Activated CD4-positive, alpha-beta T cell treated with anti-CD3 and anti-CD28 coated beads for 36 hours (primary cell): ENCODE results near the gene SRPK2. TPM values are rescaled to one million over a fixed set of nuclear protein-coding genes. Genes with fewer than 3 reads are reported as not detected.
"Not testable (repeated sequence)": the region's sequence is repeated elsewhere in the genome, so short reads cannot be mapped to it uniquely, and the experiment has no call there.

Experiments
- ATAC-seq: fragments of 200-7000 bp; cut with Tn5 transposase; one replicate; pipeline ENCODE4 v1.10.0; 2021; ENCODE audit warnings: mild to moderate bottlenecking, moderate library complexity
- CTCF ChIA-PET: fragments of 350-600 bp; sonication (Branson Sonifier 250); formaldehyde crosslinking; loops from one replicate; lab custom pipeline; 2021; ENCODE audit warnings: antibody characterized with exemption; lab: Charles Lee
- POLR2A ChIA-PET: fragments of 350-600 bp; sonication (Branson Sonifier 250); formaldehyde crosslinking; loops from one replicate; lab custom pipeline; 2021; ENCODE audit warnings: antibody characterized with exemption, inconsistent platforms; lab: Charles Lee
- DNase-seq: peaks from one replicate; pipeline ENCODE4 v3.0.0-alpha.2; 2020
- H3K27ac Mint-ChIP-seq: one replicate; pipeline ENCODE4 v1.8.0; 2021; ENCODE audit warnings: mixed read lengths
- H3K27me3 Mint-ChIP-seq: one replicate; pipeline ENCODE4 v1.8.0; 2021; ENCODE audit warnings: mixed read lengths
- H3K36me3 Mint-ChIP-seq: one replicate; pipeline ENCODE4 v1.8.0; 2021; ENCODE audit warnings: low read depth, mixed read lengths
- H3K4me1 Mint-ChIP-seq: one replicate; pipeline ENCODE4 v1.8.0; 2021; ENCODE audit warnings: mixed read lengths
- H3K4me3 Mint-ChIP-seq: one replicate; pipeline ENCODE4 v1.8.0; 2021; ENCODE audit warnings: mild to moderate bottlenecking, moderate library complexity, mixed read lengths
- H3K9me3 Mint-ChIP-seq: one replicate; pipeline ENCODE4 v1.8.0; 2021; ENCODE audit warnings: low read depth, mixed read lengths
- intact Hi-C, 2 experiments: fragments of 100-400 bp; cut with DNase I in 1 of 2; cut with micrococcal nuclease in 1 of 2; formaldehyde crosslinking; loops; one replicate each; pipeline versions ENCODE4 v1.14.2 to v1.15.1; 2022 to 2024; cut with DNase I, micrococcal nuclease
- total RNA-seq, 2 experiments: library from RNA; stranded (reverse); gene quantifications; one replicate each; pipeline ENCODE4 v1.2.3, GENCODE V29; 2021

The SRPK2 gene
- total RNA-seq, 2 experiments from 2014 or later = 42.7 to 42.9 TPM

GRCh38 chr7:105352901-105353668, 35.6 kb downstream of the SRPK2 start:
- ATAC-seq (no peak), DNase-seq (no peak)
- Mint-ChIP-seq H3K4me3 (no peak overlapping the region), H3K9me3 (no peaks in the 10 kb centered on the region), H3K36me3 (peaks cover 1% of the 10 kb centered on the region), H3K27me3 (no peaks in the 10 kb centered on the region), H3K27ac (peak overlapping the region; percentile 28), H3K4me1 (peaks cover 69% of the 10 kb centered on the region)
- intact Hi-C loops = loop anchor here (5.0 kb wide), 2 partner anchors 34 to 74 kb away; partner anchors contain the start of gene SRPK2 (in 1 of the 2)
- ChIA-PET CTCF (interaction anchor here (0.6 to 1.2 kb wide), 7 partner anchors 8 to 167 kb away, joined by 3 to 6 read pairs (median 3); no protein-coding TSS in a partner anchor), POLR2A (no interaction called here)

- H3K9me3 Mint-ChIP-seq = no peaks in the 10 kb centered on the region
- H3K36me3 Mint-ChIP-seq = peaks cover 1% of the 10 kb centered on the region
- H3K4me1 Mint-ChIP-seq = peaks cover 71% of the 10 kb centered on the region
- peak overlapping the region; percentile 91 for H3K27ac Mint-ChIP-seq
- ChIA-PET CTCF (interaction anchor here (0.6 to 1.2 kb wide), 8 partner anchors 9 to 168 kb away, joined by 3 to 6 read pairs (median 3); no protein-coding TSS in a partner anchor), POLR2A (interaction anchor here (1.0 kb wide), 1 partner anchor 62 kb away, joined by 3 read pairs; no protein-coding TSS in a partner anchor)
- no peaks in the 10 kb centered on the region for H3K27me3 Mint-ChIP-seq
- ATAC-seq (peak; percentile 92), DNase-seq (peak; percentile 63)
- H3K4me3 Mint-ChIP-seq = peak overlapping the region; percentile 15
- intact Hi-C loops = loop anchor here (5.0 kb wide), 2 partner anchors 35 to 75 kb away; partner anchors contain the start of gene SRPK2 (in 1 of the 2)
Measured at GRCh38 chr7:105352018-105352612, 36.6 kb downstream of the SRPK2 start.

- CTCF ChIA-PET = interaction anchor here (0.6 kb wide), 1 partner anchor 481 kb away, joined by 3 read pairs; no protein-coding TSS in a partner anchor
- Mint-ChIP-seq H3K27ac (peak overlapping the region; percentile 65), H3K4me1 (peaks cover 79% of the 10 kb centered on the region)
Measured at GRCh38 chr7:105350906-105351305, 37.8 kb downstream of the SRPK2 start.

GRCh38 chr7:105348177-105348576, 40.5 kb downstream of the SRPK2 start:
- POLR2A ChIA-PET, DNase-seq, ATAC-seq, H3K36me3 Mint-ChIP-seq, H3K27ac Mint-ChIP-seq, H3K27me3 Mint-ChIP-seq, H3K4me3 Mint-ChIP-seq, H3K9me3 Mint-ChIP-seq: not testable (repeated sequence)
- intact Hi-C loops = loop anchor here in 1 of 2 experiments (5.0 kb wide), 1 partner anchor 41 kb away; no protein-coding TSS in a partner anchor
- H3K4me1 Mint-ChIP-seq = peaks cover 73% of the 10 kb centered on the region
- CTCF ChIA-PET = interaction anchor here (0.6 kb wide), 1 partner anchor 280 kb away, joined by 3 read pairs; no protein-coding TSS in a partner anchor

More at GRCh38 chr7:105350906-105351305, 37.8 kb downstream of the SRPK2 start:
- Mint-ChIP-seq H3K9me3 (no peaks in the 10 kb centered on the region), H3K36me3 (peaks cover 1% of the 10 kb centered on the region), H3K4me3 (no peak overlapping the region), H3K27me3 (no peaks in the 10 kb centered on the region)
- intact Hi-C loops = loop anchor here (5.0 kb wide), 2 partner anchors 36 to 76 kb away; partner anchors contain the start of gene SRPK2 (in 1 of the 2)
- ATAC-seq = no peak
- DNase-seq = no peak
- POLR2A ChIA-PET = interaction anchor here (0.7 kb wide), 1 partner anchor 164 kb away, joined by 4 read pairs; no protein-coding TSS in a partner anchor

- Mint-ChIP-seq H3K27me3 (no peaks in the 10 kb centered on the region), H3K9me3 (no peaks in the 10 kb centered on the region), H3K36me3 (no peaks in the 10 kb centered on the region), H3K4me1 (peaks cover 67% of the 10 kb centered on the region), H3K4me3 (peak overlapping the region; percentile 10), H3K27ac (no peak overlapping the region)
- intact Hi-C loops = loop anchor here in 1 of 2 experiments (5.0 kb wide), 1 partner anchor 39 kb away; no protein-coding TSS in a partner anchor
- DNase-seq (peak; percentile 29), ATAC-seq (peak; percentile 25)
- ChIA-PET CTCF (interaction anchor here (0.6 to 1.3 kb wide), 2 partner anchors 9 to 206 kb away, joined by 3 read pairs; no protein-coding TSS in a partner anchor), POLR2A (interaction anchor here (0.7 kb wide), 2 partner anchors 27 to 141 kb away, joined by 3 to 6 read pairs; no protein-coding TSS in a partner anchor)
Measured at GRCh38 chr7:105346593-105347322, 42.0 kb downstream of the SRPK2 start.

- ChIA-PET POLR2A (interaction anchor here (0.6 to 0.7 kb wide), 3 partner anchors 28 to 186 kb away, joined by 3 to 6 read pairs (median 5); partner anchors contain the start of gene RINT1), CTCF (interaction anchor here (1.0 to 1.3 kb wide), 2 partner anchors 10 to 122 kb away, joined by 3 read pairs; no protein-coding TSS in a partner anchor)
Measured at GRCh38 chr7:105346138-105346537, 42.6 kb downstream of the SRPK2 start.

GRCh38 chr7:105345725-105346124, 43.0 kb downstream of the SRPK2 start:
- ChIA-PET POLR2A (interaction anchor here (0.6 kb wide), 1 partner anchor 186 kb away, joined by 5 read pairs; the partner anchor contains the start of gene RINT1), CTCF (interaction anchor here (0.6 to 1.3 kb wide), 5 partner anchors 8 to 332 kb away, joined by 3 to 4 read pairs (median 3); no protein-coding TSS in a partner anchor)
- peak overlapping the region; percentile 74 for H3K27ac Mint-ChIP-seq
- intact Hi-C loops = loop anchor here (2.0 to 5.0 kb wide), 2 partner anchors 38 to 47 kb away; no protein-coding TSS in a partner anchor
- no peak overlapping the region for H3K4me3 Mint-ChIP-seq
- ATAC-seq = no peak
- DNase-seq = no peak
- no peaks in the 10 kb centered on the region for H3K9me3 Mint-ChIP-seq
- H3K4me1 Mint-ChIP-seq = peaks cover 59% of the 10 kb centered on the region
- no peaks in the 10 kb centered on the region for H3K27me3 Mint-ChIP-seq
- H3K36me3 Mint-ChIP-seq = no peaks in the 10 kb centered on the region

More at GRCh38 chr7:105346138-105346537, 42.6 kb downstream of the SRPK2 start:
- H3K36me3 Mint-ChIP-seq = no peaks in the 10 kb centered on the region
- DNase-seq = no peak
- H3K27ac Mint-ChIP-seq = peak overlapping the region; percentile 55
- H3K4me1 Mint-ChIP-seq = peaks cover 63% of the 10 kb centered on the region
- intact Hi-C loops = loop anchor here in 1 of 2 experiments (5.0 kb wide), 1 partner anchor 39 kb away; no protein-coding TSS in a partner anchor
- H3K4me3 Mint-ChIP-seq = peak overlapping the region; percentile 10
- peak; percentile 23 for ATAC-seq
- no peaks in the 10 kb centered on the region for H3K9me3 Mint-ChIP-seq
- H3K27me3 Mint-ChIP-seq = no peaks in the 10 kb centered on the region

- intact Hi-C loops = loop anchor here (2.0 to 5.0 kb wide), 2 partner anchors 38 to 46 kb away; no protein-coding TSS in a partner anchor
- Mint-ChIP-seq H3K9me3 (no peaks in the 10 kb centered on the region), H3K27me3 (no peaks in the 10 kb centered on the region), H3K4me3 (peak overlapping the region; percentile 31), H3K4me1 (peaks cover 57% of the 10 kb centered on the region), H3K36me3 (no peaks in the 10 kb centered on the region), H3K27ac (peak overlapping the region; percentile 74)
- ChIA-PET CTCF (interaction anchor here (0.6 to 1.0 kb wide), 5 partner anchors 9 to 332 kb away, joined by 3 read pairs; no protein-coding TSS in a partner anchor), POLR2A (no interaction called here)
- peak; percentile 51 for DNase-seq
- peak; percentile 85 for ATAC-seq
Measured at GRCh38 chr7:105345003-105345402, 43.7 kb downstream of the SRPK2 start.

- ATAC-seq = no peak
- intact Hi-C loops = loop anchor here in 1 of 2 experiments (10.0 kb wide), 1 partner anchor 185 kb away; no protein-coding TSS in a partner anchor
- Mint-ChIP-seq H3K9me3 (no peaks in the 10 kb centered on the region), H3K4me3 (no peak overlapping the region), H3K27me3 (no peaks in the 10 kb centered on the region), H3K4me1 (peaks cover 19% of the 10 kb centered on the region), H3K36me3 (no peaks in the 10 kb centered on the region), H3K27ac (no peak overlapping the region)
- POLR2A ChIA-PET = no interaction called here
- CTCF ChIA-PET = interaction anchor here (0.6 to 1.0 kb wide), 4 partner anchors 66 to 187 kb away, joined by 3 read pairs; no protein-coding TSS in a partner anchor
- no peak for DNase-seq
Measured at GRCh38 chr7:105339404-105340323, 49.1 kb downstream of the SRPK2 start.
